Activated T-helper 1 cell treated with Interleukin-2 at 50 U/mL for 16 hours (primary cell): Measurements from ENCODE around the gene EMX2.

Source experiments
- DNase-seq: peaks from one replicate; pipeline ENCODE4 v3.0.0-alpha.2; 2020; ENCODE audit warnings: low read depth

EMX2 gene

DNA sequence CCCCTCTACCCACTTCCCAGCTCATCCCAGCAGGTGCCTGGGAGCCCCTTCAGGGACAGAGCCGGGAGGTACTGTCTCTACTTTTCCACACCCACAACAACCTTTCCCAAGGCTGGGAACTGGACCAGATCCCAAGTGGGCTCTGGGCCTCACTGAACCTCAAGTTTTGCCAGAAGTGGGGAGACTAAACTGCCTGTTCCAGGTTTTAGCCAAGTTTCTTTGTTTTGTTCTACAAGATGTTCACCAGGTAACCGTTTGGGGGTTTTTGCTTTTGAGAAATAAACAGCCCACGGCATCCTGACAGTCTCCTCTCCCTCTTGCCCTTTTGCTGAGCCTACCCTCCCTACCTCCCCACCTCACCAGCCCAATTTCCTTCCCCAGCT lies 10.6 kb upstream of the EMX2 start:
- no peak for DNase-seq

DNA sequence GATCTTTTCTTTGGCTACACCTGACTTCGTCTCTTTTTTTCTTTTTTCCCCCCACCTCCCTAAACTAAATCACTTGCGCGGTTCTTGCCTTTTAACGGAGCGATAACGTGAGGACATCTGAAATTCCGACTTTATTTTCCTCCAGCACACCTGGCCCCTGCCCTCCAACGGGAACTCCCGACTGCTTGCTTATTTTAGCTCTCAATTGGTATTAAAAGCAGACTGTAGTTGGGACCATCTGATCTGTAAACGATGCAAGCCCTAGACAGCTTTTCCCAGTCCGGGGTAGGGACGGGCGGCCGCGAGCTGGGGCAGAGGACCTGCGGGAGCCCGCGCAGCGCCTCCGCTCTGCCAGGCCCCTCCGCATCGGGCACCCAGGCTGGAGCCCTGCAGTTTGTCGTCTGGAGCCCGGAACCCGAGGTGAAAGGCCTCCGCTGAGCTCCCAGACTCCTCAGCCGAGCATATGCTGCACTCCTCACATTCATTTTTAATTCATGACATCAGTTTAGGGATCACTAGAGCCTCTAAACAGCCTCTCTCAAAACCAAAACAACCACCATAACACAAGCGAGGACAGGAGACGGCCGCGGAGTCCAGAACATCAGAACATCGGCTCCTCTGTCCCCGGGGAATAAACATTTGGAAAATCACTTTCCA lies 10.0 kb upstream of the EMX2 start:
- DNase-seq, result no peak

DNA sequence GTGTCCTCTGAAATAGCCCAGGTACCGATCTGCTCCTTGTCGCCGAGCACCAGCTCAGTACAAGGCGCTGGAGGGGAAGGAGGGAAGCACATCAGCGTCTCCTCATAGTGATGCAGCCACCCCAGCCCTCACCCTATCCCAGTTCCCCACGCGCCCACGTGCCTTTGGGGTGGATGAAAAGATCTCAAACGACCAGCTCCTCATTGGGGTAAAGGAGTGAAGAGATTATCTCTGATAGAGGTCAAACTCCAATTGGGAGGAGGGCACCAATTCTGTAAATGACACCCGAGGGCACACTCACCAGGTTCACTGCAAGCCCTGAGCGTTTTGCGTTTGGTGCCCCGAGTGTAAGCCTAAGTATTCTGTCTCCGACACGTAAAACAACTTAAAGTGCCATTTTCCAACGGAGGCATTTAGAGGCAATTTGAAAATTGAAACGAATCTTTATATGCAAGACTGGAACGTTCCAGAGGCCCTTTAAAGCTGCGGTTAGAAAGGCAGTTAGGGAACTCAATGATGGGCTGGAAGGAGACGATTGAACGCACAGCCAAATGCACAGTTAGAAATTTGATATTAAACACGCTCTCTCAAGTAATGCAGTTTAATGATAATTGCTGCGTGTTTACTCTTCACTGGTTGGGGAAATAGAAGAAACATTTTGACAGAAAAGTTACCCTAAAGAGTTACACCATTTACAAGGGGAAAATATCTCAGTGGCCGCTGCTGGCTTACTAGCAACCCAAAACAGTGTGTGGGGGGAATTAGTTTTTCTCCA lies 8.9 kb upstream of the EMX2 start:
- no peak for DNase-seq

DNA sequence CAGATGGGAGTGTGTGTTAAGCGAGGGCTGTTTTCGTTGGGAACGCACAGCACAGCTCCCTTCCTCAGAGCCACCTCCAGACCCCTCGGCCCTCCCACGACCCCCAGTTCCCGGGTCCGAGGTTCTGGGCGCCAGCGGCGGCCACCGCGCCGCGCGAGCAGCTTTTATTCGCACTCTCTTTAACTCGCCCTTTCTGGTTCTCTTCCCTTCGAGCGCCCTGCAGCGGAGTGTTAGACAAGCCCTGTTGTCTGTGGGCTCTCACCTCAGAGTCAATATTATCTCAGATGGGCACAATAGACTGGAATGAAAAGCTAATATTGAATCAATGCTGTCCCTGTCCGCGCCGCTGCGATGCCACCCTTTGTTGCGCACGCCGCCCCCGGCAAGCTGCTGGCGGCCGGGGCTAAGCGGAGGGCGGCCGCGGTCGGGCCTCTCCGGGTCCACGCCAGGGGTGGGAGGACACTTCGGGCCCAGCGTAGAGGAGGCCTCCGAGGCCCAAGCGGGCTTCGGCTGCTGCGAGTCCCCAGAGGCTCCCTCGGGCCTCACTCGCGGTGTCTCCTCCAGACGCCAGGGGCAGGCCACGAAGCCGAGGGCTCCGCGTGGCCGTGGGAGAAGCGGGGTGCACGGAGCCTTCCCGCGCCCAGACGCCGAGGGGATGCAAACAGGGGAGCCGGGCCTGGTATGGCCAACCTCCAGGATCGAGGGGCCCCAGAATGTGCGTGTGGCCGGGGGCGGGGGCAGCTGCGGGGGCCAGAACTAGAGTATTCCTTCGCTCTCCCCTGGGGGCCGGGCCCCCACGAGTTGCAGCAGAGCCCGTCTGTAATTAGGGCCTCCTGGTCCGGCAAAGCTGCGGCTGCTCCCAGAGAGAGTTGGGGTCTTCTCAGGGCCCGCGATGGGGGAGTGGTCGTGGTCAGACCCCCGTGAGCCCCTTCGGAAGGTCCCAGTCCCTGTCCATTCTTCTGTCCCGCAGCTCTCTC lies 7.9 kb upstream of the EMX2 start:
- DNase-seq, result no peak

DNA sequence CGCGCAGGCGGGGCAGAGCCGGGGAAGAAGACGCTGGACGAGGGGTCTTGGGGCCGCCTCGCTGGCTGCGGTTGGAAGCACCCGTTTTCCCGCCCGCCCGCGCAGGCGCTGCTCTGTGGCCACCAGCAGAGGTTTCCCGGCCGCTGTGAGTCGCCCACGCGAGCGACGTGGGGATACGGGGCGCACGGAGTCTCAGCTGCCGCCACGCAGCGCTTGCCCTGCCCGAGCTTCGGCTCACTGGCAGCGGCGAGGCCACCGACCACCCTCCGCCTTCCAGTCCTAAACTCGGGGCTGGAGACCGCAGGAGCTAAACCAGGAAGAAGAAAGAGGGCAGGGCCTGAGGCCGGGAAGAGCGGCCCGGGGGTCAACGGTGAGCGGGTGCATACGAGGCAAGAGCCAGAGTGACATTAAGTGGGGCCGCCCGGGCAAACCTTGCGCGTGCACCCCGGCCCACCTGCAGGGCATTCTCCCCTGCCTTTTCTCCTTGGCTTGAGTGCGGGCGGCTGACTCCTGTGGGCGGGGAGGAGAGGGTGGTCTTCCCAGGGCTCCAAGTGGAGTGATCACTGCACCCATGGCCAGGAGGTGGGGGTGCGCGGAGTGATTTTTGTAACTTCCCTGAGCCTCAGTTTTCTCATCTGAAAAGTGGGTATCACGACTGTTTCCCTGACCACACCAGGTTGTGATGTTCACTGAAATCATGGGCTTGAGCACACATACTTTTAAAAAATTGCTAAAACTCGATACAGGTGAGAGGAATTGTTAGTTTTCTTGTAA lies 7.1 kb upstream of the EMX2 start:
- DNase-seq, result no peak

DNA sequence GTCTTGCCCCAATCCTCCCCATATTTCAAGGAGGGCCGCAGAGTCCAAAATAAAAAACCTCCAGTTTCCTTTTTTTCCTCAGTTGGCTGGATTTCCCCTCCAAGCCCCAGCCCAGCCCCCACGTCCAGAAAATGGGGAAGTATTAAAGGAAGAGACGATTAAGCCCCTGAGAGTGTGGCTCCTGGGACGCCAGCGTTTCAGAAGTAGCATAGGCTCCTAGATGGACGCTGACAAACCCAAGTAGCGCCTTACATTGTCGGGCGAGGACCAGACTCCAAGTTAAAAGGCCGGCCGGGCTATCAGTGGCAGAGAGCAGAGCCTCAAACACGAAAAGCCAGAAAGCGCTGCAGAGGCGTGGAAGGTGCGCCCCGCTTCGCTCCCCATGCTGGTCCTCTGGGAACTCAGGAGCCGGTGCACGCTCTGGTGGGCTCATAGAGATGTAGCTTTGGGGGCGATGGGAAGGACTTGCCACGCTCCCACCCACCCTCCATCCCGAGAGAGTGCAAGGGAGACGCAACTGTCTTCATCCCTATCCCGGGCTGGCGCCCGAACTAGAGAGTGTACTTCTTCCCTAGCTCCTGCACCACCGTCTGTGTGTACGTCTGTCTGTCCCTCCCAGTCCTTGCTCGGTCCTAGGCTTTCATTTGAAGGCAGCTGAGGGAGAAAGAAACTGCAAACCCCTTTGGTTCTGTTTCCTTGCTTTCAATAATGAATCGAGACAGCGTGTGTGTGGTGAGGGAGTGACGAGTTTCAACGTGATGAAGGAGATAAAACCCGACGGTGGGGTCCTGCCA lies 6.3 kb upstream of the EMX2 start:
- DNase-seq, result no peak

DNA sequence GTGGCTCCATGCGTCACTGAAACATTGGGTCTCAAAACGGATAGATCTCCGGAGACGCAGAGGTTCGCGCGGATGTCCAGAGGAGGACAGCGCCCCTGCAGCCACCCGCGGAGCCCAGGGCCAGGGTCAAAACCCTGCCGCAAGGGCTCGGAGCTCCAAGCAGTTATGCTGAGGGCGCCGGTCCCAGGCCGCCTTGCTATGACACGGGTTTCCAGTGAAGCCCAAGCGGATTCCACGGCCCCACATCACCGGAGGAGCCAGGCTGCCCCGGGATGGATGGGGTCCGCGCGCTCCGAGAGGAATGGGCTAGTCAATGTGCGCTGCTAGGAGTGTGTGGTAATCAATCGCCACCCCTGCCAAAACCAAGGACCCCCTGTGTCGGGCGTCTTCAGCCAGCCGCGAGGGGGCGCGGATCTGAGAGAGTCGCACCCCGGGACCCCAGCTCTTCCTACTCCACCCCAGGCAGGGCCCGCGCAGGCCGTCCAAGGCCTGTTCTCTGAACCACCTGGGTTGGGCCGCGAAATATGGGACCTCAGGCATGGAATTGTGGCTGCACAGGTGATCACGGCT lies 5.6 kb upstream of the EMX2 start:
- no peak for DNase-seq

DNA sequence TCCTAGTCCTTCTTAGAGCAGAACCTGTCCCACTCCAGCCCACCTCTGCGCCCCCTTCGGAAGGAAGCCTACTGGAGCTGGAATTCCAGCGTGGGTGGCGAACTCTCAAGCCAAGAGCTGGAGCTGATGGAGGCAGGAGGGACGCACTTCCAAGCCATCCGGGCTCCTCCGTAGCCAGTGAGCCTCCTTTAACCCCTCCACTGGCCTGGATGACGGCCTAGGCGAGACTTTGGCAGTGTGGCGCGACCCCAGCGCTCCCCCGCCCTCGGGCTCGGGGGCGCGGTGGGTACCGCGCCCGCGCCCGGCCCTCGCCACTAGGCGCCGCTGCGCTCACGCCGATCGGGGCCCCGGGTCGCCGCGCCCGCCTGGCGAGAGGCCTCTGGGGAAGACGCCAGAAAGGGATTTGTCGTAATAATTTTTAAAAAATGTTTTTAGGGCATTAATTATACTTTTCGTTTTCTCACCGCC lies 5.1 kb upstream of the EMX2 start:
- no peak for DNase-seq

DNA sequence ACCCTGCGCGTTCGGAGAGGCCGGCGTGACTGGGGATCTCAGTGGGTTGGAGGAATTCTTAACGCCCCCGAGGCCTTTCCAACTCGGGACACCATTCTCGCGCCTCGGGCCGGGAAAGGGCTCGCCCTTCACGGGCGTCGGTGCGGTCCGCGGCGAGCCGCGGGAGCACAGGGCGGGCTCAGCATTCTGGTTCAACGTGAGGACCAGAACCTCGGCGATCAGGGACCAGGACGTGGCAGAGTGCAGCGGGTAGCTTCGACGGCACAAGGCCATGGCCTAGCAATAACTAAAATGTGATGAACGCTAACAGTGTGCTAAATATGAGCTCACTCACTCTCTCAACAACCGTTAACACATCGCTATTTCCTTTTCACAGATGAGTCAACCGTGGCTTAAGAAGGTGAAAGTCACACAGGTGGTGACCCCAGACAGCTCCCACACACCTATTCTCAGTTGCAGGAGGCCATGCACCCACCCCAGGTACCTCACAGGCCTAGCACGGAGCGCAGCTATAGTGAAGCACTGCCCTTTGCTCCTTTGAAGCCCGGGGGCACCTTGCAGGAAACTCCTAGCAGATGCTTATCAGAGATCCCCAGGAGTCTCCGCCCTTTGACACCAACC lies 4.5 kb upstream of the EMX2 start:
- DNase-seq, result no peak

DNA sequence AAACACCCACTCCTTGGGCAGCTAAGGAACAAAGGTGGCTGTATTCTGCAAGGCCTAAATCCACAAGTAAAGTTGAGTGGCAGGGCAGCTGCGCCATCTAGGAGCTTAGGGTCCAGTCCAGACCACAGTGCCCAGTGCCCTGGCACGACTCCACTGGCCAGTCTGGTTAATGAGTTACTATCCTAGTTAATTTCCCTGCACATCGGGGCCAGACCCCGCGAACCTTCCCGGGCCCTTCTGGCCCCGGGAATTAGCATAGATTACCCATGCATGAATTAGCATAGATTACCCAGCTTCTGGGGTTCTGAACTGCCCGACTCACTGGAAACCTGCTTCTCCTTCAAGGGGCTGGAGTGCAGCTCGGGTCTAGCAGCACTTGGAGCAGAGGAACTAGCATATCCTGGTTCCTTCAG lies 3.2 kb upstream of the EMX2 start:
- DNase-seq, result no peak

DNA sequence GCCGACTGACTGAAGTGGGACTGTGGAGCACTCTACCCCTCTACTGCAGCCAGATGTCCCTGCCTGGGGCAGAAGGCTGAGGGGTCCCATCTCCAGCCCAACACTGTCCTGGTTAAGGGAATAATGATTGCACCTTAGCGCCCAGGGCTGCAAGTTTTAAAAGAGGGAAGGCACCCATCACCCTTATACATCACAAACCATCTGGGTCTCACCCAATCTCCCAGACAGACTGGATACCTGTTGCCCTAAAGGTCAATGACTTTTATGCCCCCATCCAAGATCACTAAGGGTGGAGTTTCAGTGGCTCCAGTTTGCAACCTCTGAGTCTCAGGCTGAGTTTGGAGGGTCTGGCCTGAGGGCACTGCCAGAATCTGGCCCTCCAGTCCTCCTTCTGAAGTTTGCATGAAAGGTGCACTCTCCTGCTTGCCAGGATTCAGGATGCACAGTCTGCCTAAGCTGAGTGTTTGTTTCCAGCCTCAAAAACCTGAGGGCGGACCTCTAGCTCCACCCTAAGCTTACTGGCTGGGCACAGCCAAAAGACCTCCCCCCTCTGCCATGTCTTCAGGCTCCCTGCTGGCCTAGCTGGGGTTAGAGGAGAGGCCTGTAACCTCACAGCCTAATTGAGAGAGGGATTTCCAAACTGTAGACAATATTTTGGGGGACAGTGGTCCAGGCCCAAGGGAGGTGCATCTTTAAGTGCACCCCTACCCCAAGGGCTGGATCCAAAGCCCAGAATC lies 2.5 kb upstream of the EMX2 start:
- DNase-seq, result no peak

DNA sequence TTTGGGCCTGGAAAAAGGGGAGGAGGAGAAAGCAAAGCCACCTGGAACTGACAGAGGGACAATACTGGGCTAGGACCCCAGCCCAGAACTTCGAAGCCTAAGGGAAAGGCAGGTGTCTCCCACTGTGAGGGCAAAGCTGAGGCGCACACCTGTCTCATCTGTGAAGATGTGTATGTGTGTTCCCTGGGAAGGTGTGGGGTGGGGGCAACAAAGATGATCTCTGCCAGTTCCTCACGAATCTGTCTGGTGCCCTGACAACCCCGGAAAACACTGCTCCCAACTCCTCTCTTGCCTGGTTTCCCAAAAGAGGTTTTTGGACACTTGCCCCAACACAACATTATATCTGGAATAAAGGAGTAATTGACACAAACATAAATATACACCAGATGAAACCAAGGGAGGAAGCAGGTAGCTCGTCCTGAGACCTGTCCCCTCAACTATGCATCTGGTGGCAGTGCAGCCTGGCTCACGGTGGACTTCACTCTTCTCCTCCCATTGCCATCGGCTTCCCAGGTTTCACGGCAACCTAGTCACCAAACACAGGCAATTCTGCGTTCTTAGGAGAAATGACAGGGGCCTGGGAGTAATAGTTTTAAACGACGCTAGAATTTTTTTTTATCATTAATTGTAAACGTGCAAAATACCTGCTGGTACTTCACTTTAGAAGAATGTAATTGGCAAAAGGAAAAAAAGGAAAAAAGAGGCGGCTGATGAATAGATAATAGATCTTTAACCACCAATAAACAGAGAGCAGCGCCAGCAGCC lies 1.7 kb upstream of the EMX2 start:
- no peak for DNase-seq

DNA sequence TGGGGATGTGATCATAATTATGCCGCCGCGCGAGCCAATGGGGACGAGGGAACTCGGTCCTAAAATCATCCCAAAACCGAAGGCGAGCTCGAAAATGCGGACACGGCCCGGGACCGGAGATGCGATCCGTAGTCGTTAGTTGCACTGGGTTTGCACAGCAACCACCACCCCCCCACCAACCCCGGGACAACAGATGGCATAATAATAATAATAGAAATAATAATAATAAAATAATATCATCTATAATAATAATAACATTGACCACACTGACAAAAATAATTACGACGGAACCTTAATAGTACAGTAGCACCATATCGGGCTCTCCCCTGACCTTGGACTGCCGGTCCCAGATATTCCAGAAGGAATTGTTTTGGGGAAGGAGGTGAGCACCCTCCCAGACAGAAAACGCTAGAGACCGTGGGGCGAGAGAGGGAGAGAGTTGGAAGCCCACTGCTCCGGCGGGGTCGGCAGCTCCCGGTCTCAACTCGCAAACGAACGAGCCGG lies 1.1 kb upstream of the EMX2 start:
- no peak for DNase-seq

DNA sequence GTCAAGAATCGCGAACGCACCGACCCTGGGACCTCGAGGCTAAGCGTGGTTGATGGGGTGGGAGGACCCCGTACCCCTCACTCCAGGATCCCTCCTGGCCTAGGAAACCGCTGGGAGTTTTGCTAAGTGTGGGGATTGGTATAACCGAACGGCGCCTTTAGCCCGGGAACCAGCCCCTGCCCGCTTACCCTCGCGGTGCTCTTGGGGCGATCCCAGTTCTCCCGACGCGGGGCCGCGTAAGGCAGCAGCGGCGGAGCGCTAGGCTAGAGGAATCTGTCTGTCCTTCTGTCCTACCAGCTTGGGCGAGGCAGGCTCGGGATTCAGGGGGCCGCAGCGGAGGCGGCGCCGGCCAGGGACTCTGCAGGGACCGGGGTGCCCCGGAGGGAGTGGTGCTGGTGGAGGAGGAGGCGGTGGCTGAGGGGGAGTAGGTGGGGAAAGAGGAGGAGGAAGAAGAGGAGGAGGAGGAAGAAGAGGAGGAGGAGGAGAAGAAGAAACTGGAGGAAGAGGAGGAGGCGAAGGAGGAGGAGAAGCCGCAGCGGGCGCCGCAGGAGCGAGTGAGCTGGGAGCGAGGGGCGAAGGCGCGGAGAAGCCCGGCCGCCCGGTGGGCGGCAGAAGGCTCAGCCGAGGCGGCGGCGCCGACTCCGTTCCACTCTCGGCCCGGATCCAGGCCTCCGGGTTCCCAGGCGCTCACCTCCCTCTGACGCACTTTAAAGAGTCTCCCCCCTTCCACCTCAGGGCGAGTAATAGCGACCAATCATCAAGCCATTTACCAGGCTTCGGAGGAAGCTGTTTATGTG lies 439 bp upstream of the EMX2 start:
- DNase-seq, result no peak

DNA sequence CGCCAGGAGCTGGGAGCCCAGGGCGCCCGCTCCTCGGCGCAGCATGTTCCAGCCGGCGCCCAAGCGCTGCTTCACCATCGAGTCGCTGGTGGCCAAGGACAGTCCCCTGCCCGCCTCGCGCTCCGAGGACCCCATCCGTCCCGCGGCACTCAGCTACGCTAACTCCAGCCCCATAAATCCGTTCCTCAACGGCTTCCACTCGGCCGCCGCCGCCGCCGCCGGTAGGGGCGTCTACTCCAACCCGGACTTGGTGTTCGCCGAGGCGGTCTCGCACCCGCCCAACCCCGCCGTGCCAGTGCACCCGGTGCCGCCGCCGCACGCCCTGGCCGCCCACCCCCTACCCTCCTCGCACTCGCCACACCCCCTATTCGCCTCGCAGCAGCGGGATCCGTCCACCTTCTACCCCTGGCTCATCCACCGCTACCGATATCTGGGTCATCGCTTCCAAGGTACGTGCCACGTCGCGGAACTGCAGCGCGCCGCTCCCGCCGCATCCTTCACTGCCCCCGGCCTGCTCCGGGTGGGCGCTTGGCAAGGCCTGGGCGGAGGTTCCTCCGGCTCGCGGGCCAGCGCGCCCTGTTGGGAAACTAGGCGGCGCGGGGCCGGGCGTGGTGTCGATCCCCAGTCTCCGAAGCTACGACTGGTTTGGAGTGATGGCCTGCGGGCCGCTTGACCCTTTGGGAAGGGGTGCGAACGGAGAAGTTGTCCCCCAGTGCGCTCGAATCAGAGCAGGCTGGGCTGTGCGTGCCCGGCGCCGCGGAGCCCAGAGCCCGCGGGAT lies 868 bp downstream of the EMX2 start:
- DNase-seq, result no peak

DNA sequence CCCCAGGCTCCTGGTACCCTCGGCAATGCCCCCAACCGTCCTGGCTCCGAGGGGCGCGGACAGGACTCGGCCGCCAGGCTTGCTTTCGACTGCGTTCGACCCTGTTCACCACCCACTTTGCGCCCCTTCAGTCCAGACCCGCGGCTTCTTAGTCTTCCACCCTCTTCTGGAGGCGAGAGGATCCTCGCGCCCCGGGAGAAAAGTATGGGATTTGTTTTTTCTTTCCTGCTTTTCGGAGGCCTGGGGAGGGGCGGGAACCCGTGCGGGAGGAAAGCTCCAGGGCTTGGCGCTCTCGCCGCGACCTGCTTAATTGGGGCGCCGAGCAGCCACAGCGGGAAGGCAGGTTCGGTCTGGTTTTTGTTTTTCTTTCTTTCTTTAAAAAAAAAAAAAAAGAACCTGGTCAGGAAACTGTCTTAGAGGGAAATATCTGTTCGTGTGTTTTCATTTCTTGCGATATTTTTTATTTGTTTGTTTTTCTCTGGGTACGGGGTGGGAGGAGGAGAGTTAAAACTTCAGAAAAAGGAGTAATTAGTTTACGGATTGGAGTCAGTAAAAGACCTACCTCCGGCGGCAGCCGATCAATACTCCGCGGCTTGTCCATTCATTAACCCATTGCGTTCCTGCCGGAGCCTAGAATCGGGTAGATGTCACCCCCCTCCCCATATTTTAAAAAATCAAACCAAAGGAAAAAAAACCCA lies 1.6 kb downstream of the EMX2 start:
- no peak for DNase-seq
